Activated naive CD4-positive, alpha-beta T cell treated with anti-CD3 and anti-CD28 coated beads, Interleukin-2, amount 50 U/mL, for 72 hours (primary cell): Measurements from ENCODE around the gene FAM3A. TPM values are rescaled to one million over a fixed set of nuclear protein-coding genes. Genes with fewer than 3 reads are reported as not detected.
A peak's percentile ranks its signal among the peaks of the same experiment; 100 is the strongest.
"Not testable (repeated sequence)": the region's sequence is repeated elsewhere in the genome, so short reads cannot be mapped to it uniquely, and the experiment has no call there.

Experiments used
- ATAC-seq, 2 donors: fragments of 150-1000 bp; cut with Tn5 transposase; 2 replicates each; pipeline ENCODE4 v1.10.0; 2021; ENCODE audit warnings: mild to moderate bottlenecking in 2 of 2, moderate library complexity in 2 of 2
- DNase-seq, 2 donors: peaks; one replicate each; pipeline ENCODE4 v3.0.0; 2021 to 2022; ENCODE audit warnings: low spot score in 2 of 2
- H3K27ac Mint-ChIP-seq, 2 donors: one replicate each; pipeline ENCODE4 v1.8.0; 2022; ENCODE audit warnings: mild to moderate bottlenecking in 2 of 2, mixed read lengths in 2 of 2
- H3K36me3 Mint-ChIP-seq, 2 donors: one replicate each; pipeline ENCODE4 v1.8.0; 2022; ENCODE audit warnings: mixed read lengths in 2 of 2
- H3K9me3 Mint-ChIP-seq, 2 donors: one replicate each; pipeline ENCODE4 v1.8.0; 2022; ENCODE audit warnings: mixed read lengths in 2 of 2
- total RNA-seq, 2 donors: library from RNA; stranded (reverse); gene quantifications; one replicate each; pipeline ENCODE4 v1.2.3, GENCODE V29; 2022

Gene FAM3A, protein sequence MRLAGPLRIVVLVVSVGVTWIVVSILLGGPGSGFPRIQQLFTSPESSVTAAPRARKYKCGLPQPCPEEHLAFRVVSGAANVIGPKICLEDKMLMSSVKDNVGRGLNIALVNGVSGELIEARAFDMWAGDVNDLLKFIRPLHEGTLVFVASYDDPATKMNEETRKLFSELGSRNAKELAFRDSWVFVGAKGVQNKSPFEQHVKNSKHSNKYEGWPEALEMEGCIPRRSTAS
- total RNA-seq = 10 to 100 TPM; 27.7 to 32.7 TPM

DNA sequence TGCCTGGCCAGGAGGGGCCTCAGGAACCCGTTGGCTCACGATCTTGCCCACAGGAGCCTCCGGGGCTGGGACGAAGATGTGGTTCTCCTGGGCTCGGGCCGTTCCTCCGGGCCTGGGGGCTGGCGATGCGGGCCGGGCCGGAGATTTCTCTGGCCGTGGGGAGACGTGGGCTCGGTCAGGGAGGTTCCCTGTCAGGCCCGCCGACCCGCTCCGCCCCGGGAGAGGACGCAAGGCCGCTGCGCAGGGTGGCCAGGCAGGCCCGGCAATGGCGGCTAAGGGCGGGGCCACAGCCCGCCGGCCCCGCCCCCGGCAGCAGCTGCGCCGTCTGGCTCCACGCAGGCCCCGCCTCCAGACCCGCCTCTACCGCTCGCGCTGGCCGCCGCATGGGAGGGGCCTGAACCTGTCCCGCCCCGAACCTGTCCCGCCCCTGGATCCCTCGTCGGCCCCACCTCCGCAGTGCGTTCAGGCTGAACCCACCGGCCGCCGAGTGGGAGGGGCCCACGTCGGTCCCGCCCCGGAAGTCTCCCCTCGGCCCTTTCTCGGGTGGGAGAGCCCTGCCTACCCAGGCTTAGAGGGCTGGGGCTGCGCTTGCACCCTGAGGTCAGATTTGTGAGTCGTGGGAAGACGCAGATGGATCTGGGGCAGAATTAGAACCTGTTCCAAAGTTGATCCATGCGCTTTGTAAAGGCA lies at the start of gene FAM3A:
FAM3A (minus strand) TSS at position 267 of the 690 bp plus-strand sequence. CDS start 460 bp downstream, outside the sequence.
- H3K36me3 Mint-ChIP-seq = peaks cover 6 to 14% of the 10 kb centered on the region in 2 donors
- H3K27ac Mint-ChIP-seq = peak within 1 kb of the TSS; percentile 88 to 92
- no peaks in the 10 kb centered on the region for H3K9me3 Mint-ChIP-seq
- peak; percentile 90 to 98 for ATAC-seq
- peak; percentile 90 for DNase-seq

- not testable (repeated sequence) for H3K27ac Mint-ChIP-seq, ATAC-seq, DNase-seq, H3K9me3 Mint-ChIP-seq, H3K36me3 Mint-ChIP-seq
These were observed 46.3 kb upstream of the FAM3A start for GRCh38 chrX:154562295-154562694.

DNA sequence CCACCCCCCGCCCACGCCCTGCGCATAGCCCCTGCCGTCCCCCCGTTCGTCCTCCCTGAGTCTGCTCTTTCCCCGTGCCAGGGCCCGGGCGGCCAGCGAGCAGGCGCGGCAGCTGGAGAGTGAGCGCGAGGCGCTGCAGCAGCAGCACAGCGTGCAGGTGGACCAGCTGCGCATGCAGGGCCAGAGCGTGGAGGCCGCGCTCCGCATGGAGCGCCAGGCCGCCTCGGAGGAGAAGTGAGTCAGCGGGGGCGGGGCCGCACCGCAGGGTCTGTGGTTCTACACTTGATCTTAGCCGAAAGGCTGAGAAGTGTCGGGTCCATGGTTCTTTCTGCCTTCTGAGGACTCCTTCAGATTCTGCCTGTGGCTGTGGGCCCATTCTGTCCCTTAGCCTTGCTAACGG lies 44.3 kb upstream of the FAM3A start:
- ATAC-seq = peak in 1 of 2 donors; percentile 28
- not testable (repeated sequence) for DNase-seq, H3K27ac Mint-ChIP-seq, H3K36me3 Mint-ChIP-seq, H3K9me3 Mint-ChIP-seq

- not testable (repeated sequence) for DNase-seq, H3K36me3 Mint-ChIP-seq, H3K9me3 Mint-ChIP-seq, ATAC-seq, H3K27ac Mint-ChIP-seq
These were observed 42.9 kb upstream of the FAM3A start for GRCh38 chrX:154558896-154559295.

DNA sequence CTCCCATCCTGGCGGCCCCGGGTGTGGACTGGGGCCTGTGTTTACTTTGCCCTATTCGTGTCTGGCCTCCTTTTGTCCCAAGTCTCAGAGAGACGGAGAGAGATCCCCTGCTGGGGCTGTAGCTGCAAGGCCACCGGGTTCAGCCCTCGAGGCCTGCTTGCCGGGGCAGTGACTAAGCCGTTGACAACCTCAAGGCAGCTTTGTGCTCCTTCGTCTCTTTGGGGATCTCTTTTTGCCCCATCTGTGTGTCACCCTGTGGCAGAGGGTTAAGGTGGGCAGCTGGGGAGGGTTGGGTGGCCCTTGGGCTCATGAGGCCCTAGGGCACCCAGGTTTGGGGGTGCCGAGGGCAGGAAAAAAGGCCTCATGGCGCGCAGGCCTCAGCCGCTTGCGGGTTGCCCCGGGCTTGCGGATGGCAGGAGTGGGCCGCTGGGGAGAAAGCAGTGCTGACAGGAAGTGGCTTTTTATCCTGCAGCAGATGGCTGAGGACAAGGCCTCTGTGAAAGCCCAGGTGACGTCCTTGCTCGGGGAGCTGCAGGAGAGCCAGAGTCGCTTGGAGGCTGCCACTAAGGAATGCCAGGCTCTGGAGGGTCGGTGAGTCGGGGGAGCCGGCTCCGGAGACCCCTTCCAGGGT lies 42.1 kb upstream of the FAM3A start:
- H3K36me3 Mint-ChIP-seq, DNase-seq, H3K27ac Mint-ChIP-seq, H3K9me3 Mint-ChIP-seq: not testable (repeated sequence)
- peak; percentile 82 to 87 for ATAC-seq

- Mint-ChIP-seq H3K36me3 (peaks cover 11 to 13% of the 10 kb centered on the region in 2 donors), H3K27ac (peak overlapping the region; percentile 48 to 88)
- H3K9me3 Mint-ChIP-seq, DNase-seq, ATAC-seq: not testable (repeated sequence)
These were observed 36.2 kb upstream of the FAM3A start for GRCh38 chrX:154552112-154552806.

DNA sequence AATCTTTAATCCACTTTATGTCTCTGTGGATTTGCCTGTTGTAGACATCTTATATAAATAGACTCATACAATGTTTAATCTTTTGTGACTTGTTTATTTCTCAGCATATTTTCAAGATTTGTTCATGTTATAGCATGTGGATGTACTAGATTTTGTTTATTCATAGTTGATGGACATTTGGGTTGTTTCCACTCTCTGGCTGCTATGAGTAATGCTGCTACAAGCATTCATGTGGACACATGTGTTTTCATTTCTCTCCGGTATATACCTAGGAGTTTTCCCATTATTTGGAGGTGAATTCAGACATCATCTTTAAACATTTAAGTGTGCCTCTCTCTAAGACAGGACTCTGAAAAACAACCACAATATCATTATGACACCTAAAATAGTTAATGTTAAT lies 33.7 kb upstream of the FAM3A start:
- peak overlapping the region; percentile 19 to 57 for H3K27ac Mint-ChIP-seq
- no peak for ATAC-seq

DNA sequence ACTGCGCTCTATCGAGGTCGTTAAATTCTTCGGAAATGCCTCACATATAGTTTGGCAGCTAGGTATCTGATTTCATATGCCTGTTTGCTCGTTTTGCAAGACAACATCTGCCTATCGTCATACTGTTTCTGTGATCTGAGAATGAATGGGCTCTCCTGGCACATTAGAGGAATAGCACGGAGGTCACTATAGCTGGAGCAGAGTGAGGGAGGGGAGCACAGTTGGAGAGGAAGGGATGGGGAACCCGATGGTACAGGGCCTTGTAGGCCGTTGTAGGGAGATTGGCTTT lies 31.9 kb upstream of the FAM3A start:
- no peak for DNase-seq
- ATAC-seq = no peak
- Mint-ChIP-seq H3K9me3 (no peaks in the 10 kb centered on the region), H3K27ac (peak overlapping the region; percentile 97 to 99), H3K36me3 (peaks cover 11 to 15% of the 10 kb centered on the region in 2 donors)

More for the DNA sequence above, 33.7 kb upstream of the FAM3A start:
- peaks cover 11 to 17% of the 10 kb centered on the region in 2 donors for H3K36me3 Mint-ChIP-seq
- no peaks in the 10 kb centered on the region for H3K9me3 Mint-ChIP-seq
- no peak for DNase-seq

DNA sequence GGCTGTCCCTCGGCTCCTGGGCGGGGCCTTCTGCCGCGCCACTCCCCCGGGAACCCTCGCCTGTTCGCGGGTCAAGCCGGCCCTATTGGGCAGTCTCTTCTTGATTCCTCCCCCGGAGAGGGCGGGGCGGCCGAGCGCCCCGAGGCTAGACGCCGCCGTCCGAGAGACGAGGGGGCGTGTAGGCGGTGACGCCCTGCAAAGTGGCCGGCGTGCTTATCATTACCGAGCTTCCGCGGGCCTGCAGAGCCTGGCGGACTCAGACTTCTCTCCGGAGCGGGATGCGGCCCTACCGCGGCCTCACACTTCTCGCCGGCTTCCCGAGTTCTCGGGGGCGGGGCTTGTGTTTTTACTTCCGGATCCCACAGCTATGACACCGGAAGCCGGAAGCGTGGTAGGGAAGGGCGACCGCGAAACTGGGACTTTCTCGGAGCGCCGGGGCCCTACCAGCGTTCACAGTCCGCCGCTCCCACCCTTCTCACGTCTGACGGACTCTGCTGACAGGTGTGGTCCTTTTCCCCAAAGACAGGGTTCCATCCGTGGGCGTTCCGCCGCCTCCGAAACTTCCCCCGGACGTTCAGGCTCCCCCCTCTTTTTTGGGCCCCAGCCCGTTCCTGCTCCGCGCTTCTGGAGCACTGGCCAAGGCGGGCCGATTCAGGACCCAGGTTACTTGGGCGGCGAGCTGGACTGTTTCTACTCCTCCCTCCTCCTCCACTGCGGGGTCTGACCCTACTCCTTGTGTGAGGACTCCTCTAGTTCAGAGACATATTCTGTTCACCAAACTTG lies 31.4 kb upstream of the FAM3A start, which contains the start of gene IKBKG:
IKBKG (plus strand) TSS at position 376 of the 783 bp plus-strand sequence. CDS start 4,383 bp downstream, outside the sequence.
- peak within 1 kb of the TSS; percentile 97 to 99 for H3K27ac Mint-ChIP-seq
- H3K36me3 Mint-ChIP-seq = peaks cover 11 to 19% of the 10 kb centered on the region in 2 donors
- ATAC-seq = peak; percentile 86 to 89
- no peaks in the 10 kb centered on the region for H3K9me3 Mint-ChIP-seq
- DNase-seq = peak; percentile 88 to 95

DNA sequence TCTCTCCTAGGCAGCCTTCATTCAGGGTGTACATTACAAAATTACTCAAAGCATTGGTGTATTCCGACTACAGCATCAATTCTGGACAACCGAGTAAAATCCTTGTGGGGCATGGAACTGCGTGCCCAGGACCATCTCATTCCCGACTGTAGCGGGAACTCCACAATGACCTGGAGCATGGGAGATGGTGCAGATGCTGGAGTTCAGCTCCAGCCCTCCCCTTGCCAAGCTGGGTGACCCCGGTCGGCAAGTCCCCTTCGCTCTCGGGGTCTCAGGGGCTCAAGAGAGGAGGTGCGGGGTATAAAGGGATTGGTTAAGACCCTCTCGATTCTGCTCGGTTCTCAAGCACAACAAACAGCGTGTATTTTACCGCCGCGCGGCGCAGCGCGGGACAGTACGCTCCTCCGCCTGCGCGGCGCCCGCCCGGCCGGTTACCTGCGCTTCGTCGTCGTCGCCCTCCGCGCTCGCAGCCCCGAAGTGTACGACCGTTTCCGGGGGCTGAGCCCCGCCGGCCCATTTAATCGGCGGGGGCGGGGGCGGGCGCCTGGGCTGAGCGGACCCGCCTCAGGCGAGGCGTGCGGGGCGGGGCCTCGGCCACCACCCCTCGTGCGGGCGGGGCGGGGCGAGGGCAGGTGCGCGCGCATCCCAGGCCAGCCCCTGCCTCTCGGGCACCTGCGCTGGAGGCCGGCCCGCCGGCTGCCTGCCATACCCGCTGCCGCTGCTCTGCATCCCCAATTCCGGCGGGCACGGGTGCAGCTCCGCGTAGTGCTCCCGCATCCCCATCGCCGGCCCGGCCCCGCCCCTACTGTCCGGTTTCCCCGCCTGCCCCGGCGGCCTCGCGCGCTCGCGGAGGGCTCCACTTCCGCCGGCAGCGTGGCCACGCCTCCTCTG lies 30.6 kb upstream of the FAM3A start, which contains the start of gene G6PD:
G6PD (minus strand) TSS at position 493 of the 891 bp plus-strand sequence. CDS start 691 bp downstream, outside the sequence.
- DNase-seq = peak in 1 of 2 donors; percentile 75
- peak within 1 kb of the TSS; percentile 97 to 99 for H3K27ac Mint-ChIP-seq
- peaks cover 11 to 19% of the 10 kb centered on the region in 2 donors for H3K36me3 Mint-ChIP-seq
- no peaks in the 10 kb centered on the region for H3K9me3 Mint-ChIP-seq
- peak; percentile 64 to 72 for ATAC-seq

DNA sequence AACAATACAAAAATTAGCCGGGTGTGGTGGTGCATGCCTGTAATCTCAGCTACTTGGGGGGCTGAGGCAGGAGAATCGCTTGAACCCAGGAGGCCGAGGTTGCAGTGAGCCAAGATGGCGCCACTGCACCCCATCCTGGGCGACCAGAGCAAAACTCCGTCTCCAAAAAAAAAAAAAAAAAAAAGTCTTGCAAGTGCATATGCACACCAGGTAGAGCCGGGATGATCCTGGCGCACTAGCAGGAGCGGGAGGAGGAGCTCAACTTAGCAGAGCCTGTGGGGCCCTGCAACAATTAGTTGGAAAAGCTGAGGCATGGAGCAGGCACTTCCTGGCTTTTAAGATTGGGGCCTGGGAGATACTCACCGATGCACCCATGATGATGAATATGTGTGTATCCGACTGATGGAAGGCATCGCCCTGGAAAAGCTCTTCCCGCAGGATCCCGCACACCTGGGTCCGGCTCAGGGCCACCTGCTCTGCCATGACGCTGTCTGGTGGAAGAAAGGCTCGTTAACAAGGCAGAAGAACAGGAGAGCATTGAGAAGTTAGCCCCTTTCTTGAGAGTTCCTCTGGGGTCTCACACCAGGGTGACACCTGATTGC lies 29.7 kb upstream of the FAM3A start:
- Mint-ChIP-seq H3K36me3 (peaks cover 11 to 19% of the 10 kb centered on the region in 2 donors), H3K27ac (peak overlapping the region; percentile 29 to 99), H3K9me3 (no peaks in the 10 kb centered on the region)
- ATAC-seq = no peak
- no peak for DNase-seq

GRCh38 chrX:154542723-154543424 lies 26.8 kb upstream of the FAM3A start:
- Mint-ChIP-seq H3K9me3 (no peaks in the 10 kb centered on the region), H3K27ac (peak overlapping the region; percentile 93 to 98), H3K36me3 (peaks cover 3 to 15% of the 10 kb centered on the region in 2 donors)
- DNase-seq (no peak), ATAC-seq (peak in 1 of 2 donors; percentile 25)

DNA sequence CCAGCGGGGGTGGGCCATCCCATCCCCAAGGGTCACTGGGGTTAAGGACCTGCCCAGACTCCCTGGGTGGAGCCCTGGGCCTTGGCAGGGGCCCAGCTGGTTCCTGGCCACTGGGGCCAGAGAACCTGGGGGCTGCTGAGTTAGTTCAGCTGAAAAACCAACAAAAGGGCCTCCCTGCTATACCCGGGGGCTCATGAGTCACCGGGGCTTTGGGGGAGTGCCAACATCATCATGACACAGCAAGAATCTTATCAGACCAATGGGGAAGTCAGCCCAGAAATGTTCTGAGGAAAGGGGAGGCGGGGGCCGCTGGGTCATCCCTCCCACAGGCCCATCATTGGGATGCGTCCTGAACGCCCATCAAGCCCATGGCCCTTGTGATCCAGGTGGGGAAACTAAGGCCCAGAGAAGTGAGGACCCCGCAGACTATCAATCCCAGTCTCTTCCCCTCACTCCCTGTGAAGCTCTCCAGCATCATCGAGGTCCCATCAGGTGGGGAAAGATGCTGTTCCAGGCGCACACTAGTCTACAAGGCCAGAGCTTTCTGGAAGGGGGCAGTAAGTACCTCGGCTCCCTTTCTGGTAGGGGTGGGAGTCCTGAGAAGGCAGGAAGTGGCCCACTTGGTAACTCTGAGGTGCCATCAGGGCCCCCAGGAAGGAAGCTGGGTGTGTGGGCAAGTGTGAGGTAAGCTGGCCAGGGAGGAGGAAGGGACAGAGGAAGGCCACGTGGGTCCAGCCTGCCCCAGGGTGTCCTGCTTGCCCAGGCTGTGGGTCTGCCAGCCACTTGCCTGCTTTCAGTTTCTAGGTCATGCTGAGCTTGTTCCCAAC lies 26.1 kb upstream of the FAM3A start:
- ATAC-seq = peak in 1 of 2 donors; percentile 9
- DNase-seq = no peak

DNA sequence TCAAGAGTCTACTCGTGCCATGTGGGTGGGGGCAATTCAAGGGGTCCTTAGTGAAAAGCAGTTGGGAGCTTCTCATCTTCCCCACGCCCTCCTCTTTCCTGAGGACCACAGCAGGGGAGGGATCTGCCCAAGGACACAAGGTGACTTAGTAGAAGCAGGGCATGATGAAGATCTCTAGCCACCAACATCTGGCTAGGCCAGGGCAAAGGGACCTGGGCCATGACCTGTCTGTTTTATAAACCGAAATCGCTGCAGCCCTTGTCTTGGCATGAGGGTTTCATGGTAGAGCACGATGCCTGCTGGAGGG lies 25.5 kb upstream of the FAM3A start:
- H3K9me3 Mint-ChIP-seq = no peaks in the 10 kb centered on the region
- no peak for ATAC-seq
- peaks cover 0 to 11% of the 10 kb centered on the region in 2 donors for H3K36me3 Mint-ChIP-seq
- DNase-seq = no peak
- H3K27ac Mint-ChIP-seq = peak overlapping the region in 1 of 2 donors; percentile 93

More for the DNA sequence above, 26.1 kb upstream of the FAM3A start:
- peaks cover 0 to 11% of the 10 kb centered on the region in 2 donors for H3K36me3 Mint-ChIP-seq
- H3K27ac Mint-ChIP-seq = peak overlapping the region; percentile 93 to 98
- no peaks in the 10 kb centered on the region for H3K9me3 Mint-ChIP-seq
